PFSK-1 (cell line): ENCODE measurements around the gene EWSR1.

Source experiments
- FOXP2 ChIP-seq: optimal IDR thresholded peaks from 2 replicates; pipeline ENCODE3; 2011; ENCODE audit warnings: borderline replicate concordance, control low read depth, inconsistent platforms; ENCODE audit not compliant: insufficient read depth; ENCODE audit errors: extremely low read length, extremely low read depth
- POLR2AphosphoS5 ChIP-seq: IDR thresholded peaks from 2 replicates; pipeline ENCODE4 v1.6.1; 2012; ENCODE audit warnings: low read depth, mild to moderate bottlenecking, control low read depth, low read length, moderate library complexity
- REST ChIP-seq, 2 experiments: IDR thresholded peaks; 2 replicates each; pipeline versions ENCODE4 v1.6.1 to v1.8.0; 2011 to 2012; ENCODE audit warnings: low read depth in 2 of 2, low read length in 2 of 2, control low read depth in 1 of 2, inconsistent platforms in 1 of 2, mild to moderate bottlenecking in 1 of 2, moderate library complexity in 1 of 2; ENCODE audit not compliant: insufficient read depth in 1 of 2
- SIN3A ChIP-seq: IDR thresholded peaks from 2 replicates; pipeline ENCODE4 v1.6.1; 2012; ENCODE audit warnings: mild to moderate bottlenecking, low read length, moderate library complexity, borderline replicate concordance; ENCODE audit not compliant: insufficient read depth
- TAF1 ChIP-seq: IDR thresholded peaks from 2 replicates; pipeline ENCODE4 v1.6.1; 2012; ENCODE audit warnings: low read length, control low read depth, borderline replicate concordance; ENCODE audit not compliant: insufficient read depth

The EWSR1 gene

GRCh38 chr22:29317827-29318454 is 49.9 kb downstream of the EWSR1 start:
- TF ChIP-seq SIN3A (no peak), FOXP2 (no peak), POLR2AphosphoS5 (no peak), TAF1 (no peak), REST (IDR thresholded peaks at IDR 0.05; ENCODE audit: insufficient read depth in 1 of 2, low read depth in 2 of 2, low read length in 2 of 2) (no peak)

- TF ChIP-seq TAF1, result no peak
- no peak for TF ChIP-seq REST (IDR thresholded peaks at IDR 0.05; ENCODE audit: insufficient read depth in 1 of 2, low read depth in 2 of 2, low read length in 2 of 2)
- no peak for TF ChIP-seq FOXP2
- no peak for TF ChIP-seq POLR2AphosphoS5
- no peak for TF ChIP-seq SIN3A
These were observed 51.0 kb downstream of the EWSR1 start for GRCh38 chr22:29319072-29319471.

GRCh38 chr22:29320546-29320945 is 52.5 kb downstream of the EWSR1 start:
- no peak for TF ChIP-seq REST (IDR thresholded peaks at IDR 0.05; ENCODE audit: insufficient read depth in 1 of 2, low read depth in 2 of 2, low read length in 2 of 2)
- no peak for TF ChIP-seq POLR2AphosphoS5
- no peak for TF ChIP-seq FOXP2
- no peak for TF ChIP-seq SIN3A
- TF ChIP-seq TAF1, result no peak

- TF ChIP-seq SIN3A (no peak), REST (IDR thresholded peaks at IDR 0.05; ENCODE audit: insufficient read depth in 1 of 2, low read depth in 2 of 2, low read length in 2 of 2) (no peak), POLR2AphosphoS5 (no peak), TAF1 (no peak), FOXP2 (no peak)
These were observed 55.6 kb downstream of the EWSR1 start for GRCh38 chr22:29323641-29324040.

- TF ChIP-seq REST (IDR thresholded peaks at IDR 0.05; ENCODE audit: insufficient read depth in 1 of 2, low read depth in 2 of 2, low read length in 2 of 2) (no peak), TAF1 (no peak), POLR2AphosphoS5 (no peak), FOXP2 (no peak)
These were observed 57.3 kb downstream of the EWSR1 start for GRCh38 chr22:29325356-29325755.
